NCI-H82 (cell line): Measurements from ENCODE around the gene TEX22.
"Not testable (repeated sequence)": the region's sequence is repeated elsewhere in the genome, so short reads cannot be mapped to it uniquely, and the experiment has no call there.

Experiments
- DNase-seq: peaks from one replicate; lab custom pipeline; 2025; lab: John Stamatoyannopoulos, UW

TEX22 gene, protein sequence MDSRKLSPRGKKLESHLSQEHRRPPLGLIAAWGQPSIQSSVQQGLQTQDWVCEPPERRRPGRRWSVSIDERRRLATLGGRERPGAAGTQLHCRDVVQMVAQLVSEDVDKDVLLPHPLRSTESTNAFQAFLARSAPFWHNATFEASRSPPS

GRCh38 chr14:105398044-105398725 is at the start of gene TEX22:
Gene TEX22 (plus strand): TSS chr14:105398538. CDS start chr14:105399341, 803 bp downstream.
- peak; percentile 87 for DNase-seq

DNA sequence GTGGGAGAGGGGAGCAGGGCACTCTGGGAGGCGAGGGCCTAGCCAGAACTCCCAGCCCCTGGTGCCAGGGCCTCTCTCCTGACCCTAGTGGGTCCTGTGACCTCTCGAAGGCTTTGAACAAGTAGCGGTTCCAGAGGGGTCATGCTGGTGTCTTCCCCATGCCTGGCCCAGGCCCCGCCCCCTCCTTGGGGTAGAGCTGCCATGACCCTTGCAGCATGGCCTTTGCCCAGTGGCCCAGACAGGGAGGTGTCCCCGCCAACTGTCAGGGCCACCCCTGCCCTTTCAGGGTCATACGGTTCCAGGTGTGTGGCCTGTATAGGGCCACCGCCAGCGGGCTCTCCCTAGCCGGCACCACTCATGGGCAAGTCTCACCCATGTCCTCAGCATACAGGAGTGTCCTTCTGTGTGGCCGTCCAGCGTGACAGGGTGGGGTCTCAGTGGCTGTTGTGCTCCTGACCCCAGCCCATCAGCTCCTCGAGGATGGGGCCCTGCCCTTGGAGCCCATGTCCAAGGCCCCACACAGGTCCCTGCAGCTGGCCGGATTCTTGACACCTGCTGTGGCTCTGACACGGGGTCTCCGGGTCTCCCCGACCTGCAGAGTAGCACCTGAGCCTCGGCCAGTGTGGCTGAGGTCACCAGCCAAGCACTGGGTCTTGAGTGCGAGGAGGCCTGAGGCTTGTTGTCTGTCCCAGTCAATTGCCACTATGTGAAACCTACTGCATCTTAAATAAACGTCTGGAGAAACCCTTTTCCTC is 49.2 kb upstream of the TEX22 start:
- no peak for DNase-seq

DNA sequence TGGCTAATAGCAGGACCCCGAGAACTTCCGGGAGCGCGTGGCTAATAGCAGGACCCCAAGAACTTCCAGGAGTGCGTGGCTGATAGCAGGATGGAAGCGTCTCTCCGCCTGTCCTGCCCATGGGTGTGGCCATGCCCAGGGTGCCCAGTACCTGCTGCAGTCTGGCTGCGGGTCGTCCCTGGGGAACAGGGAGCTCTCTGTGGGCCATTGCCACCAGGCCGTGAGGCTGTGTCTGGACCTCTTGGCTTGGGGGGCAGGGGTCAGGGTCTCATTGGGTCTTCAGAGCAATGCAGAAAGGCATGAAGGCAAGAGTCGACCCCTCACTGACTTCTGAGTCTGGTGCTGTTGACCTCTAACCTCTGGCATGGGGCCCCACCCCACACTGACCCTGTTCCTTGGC is 48.3 kb upstream of the TEX22 start:
- DNase-seq = no peak

- DNase-seq = no peak
These were observed 47.7 kb upstream of the TEX22 start for GRCh38 chr14:105350450-105351244.

DNA sequence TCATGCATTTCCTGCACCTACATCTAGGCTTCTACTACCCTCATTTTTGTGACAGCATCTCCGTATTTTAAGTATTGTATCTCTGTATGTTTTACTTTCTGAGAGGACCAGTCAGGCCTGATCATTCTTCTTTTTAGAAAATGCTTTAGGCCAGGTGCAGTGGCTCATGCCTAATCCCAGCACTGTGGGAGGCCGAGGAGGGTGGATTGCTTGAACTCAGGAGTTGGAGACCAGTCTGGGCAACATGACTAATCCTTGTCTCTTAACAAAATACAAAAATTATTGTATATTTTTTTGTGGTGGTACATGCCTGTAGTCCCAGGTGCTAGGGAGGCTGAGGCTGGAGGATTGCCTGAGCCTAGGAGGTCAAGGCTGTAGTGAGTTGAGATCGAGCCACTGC is 46.9 kb upstream of the TEX22 start:
- DNase-seq = no peak

- DNase-seq = peak; percentile 86
These were observed 46.2 kb upstream of the TEX22 start for GRCh38 chr14:105351920-105352851.

DNA sequence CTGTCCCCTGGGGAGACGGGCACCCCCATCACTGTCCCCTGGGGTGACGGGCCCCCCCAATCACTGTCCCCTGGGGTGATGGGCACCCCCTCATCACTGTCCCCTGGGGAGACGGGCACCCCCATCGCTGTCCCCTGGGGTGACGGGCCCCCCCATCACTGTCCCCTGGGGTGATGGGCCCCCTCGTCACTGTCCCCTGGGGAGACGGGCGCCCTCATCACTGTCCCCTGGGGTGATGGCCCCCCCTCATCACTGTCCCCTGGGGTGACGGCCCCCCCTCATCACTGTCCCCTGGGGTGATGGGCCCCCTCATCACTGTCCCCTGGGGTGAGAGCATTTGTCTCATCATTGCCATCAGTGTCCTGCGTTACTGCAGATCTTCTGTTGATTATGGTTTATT is 45.2 kb upstream of the TEX22 start:
- DNase-seq = no peak

GRCh38 chr14:105354541-105354940 is 43.8 kb upstream of the TEX22 start:
- no peak for DNase-seq

DNA sequence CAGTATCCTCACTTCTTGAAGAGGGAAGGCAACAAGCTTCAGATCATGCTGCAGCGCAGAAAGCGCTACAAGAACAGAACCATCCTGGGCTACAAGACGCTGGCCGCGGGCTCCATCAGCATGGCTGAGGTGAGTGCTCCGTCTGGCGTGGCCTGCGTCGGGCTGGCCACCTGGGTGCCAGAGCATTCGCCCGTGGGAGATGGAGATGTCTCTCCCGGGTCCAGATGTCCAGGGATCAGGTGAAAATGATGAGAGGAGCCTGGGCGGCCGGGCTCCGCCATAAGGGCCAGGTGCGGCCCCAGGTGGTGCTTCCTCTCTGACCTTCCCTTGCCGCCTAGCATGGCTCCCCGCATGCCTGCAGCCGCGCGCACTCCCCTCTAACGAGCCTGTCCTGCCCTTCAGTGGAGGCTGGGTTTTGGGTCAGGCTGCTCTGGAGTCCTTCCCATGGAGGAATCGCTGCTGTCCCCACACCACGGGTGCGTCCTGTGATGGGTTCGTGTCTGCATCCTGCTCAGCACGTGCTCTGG is 43.2 kb upstream of the TEX22 start:
- DNase-seq = no peak

DNA sequence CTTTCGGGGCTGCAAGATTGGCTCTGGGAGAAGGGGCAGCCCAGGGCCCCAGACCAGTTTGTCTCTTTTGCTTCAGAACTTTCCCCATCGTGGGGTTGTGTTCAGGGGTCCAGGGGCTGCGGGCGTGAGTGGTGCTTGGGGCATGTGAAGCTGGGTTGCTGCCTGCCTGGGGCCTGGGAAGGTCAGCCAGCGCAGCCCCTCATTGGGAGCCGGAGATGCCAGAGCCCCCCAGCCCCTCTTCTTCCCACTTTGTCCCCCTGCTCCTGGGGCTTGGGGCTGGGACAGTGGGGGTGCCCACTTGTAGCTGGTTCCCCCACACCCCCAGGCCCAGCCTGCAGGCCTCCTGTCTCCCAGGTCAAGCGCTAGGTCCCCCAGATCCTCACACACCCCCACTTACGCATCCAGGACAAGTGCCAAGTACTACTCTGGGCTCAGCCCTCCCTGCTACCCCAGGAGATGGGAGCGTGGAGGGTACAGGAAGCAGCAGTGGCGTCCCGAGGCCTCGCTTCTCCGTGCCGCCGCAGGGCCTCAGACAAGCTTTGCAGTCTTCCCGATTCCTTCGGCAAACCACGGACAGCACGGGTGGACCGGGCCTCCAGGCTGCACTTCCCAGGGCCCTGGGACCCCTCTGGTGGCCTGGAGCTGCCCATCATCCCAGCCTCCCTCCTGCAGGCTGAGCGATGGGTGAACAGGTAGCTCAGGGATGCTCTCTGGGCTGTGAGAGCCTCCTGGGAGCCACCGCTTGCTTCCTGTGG is 42.3 kb upstream of the TEX22 start:
- no peak for DNase-seq

GRCh38 chr14:105356927-105357326 is 41.4 kb upstream of the TEX22 start:
- no peak for DNase-seq

GRCh38 chr14:105357626-105358025 is 40.7 kb upstream of the TEX22 start:
- no peak for DNase-seq

DNA sequence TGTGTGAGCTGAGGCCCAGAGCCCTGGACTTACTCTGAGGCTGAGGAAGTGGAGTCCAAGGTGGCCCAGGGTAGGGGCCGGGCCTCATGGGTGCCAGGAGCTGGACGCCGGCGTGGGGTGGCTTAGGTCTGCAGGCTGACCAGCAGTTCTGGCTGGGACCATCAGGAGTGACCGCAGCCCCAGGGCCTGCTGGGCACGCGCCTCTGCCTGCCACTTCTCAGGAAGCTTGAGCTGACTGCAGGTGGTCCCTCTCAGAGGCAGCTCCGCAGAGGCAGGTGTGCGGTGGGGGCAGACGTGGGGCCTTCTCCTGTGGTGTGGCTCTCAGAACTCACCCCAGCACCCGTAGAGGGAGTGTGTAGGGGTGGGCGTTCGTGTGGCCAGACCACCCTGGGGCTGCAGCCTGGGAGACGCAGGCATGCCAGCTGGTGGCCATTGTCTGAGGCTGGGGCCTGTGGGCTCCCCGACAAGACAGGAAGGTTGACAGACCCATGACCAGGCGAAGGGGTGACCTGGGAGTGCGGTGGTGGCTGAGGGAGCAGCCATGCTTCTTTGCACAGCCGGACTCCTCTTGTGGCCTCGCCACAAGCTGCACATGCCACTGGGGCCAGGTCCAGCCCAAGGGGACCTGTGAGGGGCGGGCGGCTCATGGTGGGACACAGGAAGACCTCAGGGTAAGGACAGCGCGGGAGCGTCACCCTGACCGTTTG is 40.0 kb upstream of the TEX22 start:
- DNase-seq = no peak

DNA sequence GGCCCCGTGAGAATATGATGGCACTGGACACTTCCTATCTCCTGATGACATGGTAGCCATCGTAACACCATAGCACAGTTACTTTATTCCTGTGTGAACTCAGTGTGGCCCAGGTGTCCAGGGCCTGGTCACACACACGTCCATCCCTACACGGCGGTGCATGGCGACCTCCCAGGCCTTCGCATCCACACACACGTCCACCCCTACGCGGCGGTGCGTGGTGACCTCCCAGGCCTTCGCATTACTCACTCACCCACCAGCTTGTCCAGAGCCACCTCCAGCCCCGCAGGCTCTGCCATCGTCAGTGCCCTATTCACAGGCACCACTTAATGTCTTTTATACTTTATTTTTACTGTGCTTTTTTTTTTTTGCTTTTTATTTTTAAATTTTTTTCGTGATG is 39.4 kb upstream of the TEX22 start:
- no peak for DNase-seq

GRCh38 chr14:105361412-105361811 is 36.9 kb upstream of the TEX22 start:
- DNase-seq = not testable (repeated sequence)

- peak; percentile 31 for DNase-seq
These were observed 34.3 kb upstream of the TEX22 start for GRCh38 chr14:105363847-105364708.

GRCh38 chr14:105365101-105365500 is 33.2 kb upstream of the TEX22 start:
- DNase-seq = no peak

- DNase-seq = no peak
These were observed 32.7 kb upstream of the TEX22 start for GRCh38 chr14:105365681-105366080.
